ENCODE data around the gene RPLP1. TPM values are rescaled to one million over a fixed set of nuclear protein-coding genes. Genes with fewer than 3 reads are reported as not detected.

RPLP1 gene
- total RNA-seq, 6 experiments from 2014 or later = 1,302 to 1,622 (median 1,423) TPM

DNA sequence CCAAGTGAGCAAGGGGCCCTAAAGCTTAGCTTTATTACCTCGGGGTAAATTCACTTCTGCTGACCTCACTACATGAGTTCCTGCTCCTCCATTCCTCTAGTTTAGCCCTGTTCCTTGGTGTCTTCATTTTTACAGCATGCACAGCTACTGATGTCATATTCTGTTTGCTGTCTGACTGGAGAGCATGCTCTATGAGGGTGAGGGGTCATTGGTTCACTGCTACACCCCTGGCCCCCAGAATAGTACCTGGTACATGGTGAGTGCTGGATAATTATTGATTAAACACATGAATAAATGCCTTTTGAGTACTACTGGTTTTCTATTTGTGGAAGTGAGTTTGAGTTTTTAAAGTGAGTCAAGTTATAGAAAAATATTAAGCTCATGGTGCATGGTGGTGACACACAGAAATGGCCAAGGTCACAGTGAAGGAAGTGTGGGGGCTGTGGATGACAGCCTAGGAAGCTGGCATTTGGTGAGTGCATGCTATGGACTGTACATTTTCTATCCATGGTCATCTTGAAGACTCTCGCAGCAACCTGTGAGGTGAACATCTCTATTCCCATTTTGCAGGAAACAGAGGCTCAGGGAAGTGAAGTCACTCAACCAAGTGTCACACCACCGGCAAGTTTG, 34.0 kb downstream of the RPLP1 start:
- no peaks in the 10 kb centered on the region; the same call in 1 of the 2 replicates for H3K36me3 Mint-ChIP-seq (ENCODE audit: low read depth)
- peaks cover 2% of the 10 kb centered on the region; the same call in 1 of the 2 replicates for H3K9me3 Mint-ChIP-seq
- no peak overlapping the region for H3K27ac Mint-ChIP-seq
- no peak for TF ChIP-seq CTCF (IDR thresholded peaks at IDR 0.05)
- DNase-seq = no peak
- no peak overlapping the region for H3K4me3 Mint-ChIP-seq
- no peaks in the 10 kb centered on the region for H3K4me1 Mint-ChIP-seq (ENCODE audit: low read depth)
- peaks cover 26% of the 10 kb centered on the region for H3K27me3 Mint-ChIP-seq (ENCODE audit: insufficient read depth)

DNA sequence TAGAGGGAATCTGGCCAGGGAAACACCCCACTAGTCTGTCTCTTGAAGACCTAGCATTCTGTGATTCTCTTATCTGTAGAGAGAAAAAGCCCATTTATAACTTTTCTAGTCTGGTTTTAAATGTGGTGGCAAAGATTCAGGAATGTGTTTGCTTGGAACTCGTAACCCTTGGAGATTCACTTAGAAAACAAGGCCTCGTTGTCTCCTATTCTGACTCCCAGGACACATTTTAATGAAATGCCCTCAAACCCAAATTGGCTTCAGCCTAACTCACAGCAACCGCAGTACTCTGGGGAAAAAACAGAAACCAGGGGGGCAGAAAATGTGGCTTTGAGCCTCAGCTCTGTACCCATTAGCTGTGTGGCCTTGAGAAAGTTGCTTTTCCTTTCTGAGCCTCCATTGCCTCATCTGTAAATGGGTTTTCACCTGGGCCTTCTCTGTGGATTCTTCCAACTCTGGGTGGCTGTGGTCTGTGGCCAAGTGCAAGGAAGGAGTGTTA, 36.5 kb downstream of the RPLP1 start:
- TF ChIP-seq CTCF (IDR thresholded peaks at IDR 0.05) = no peak
- H3K27me3 Mint-ChIP-seq (ENCODE audit: insufficient read depth) = peaks cover 18% of the 10 kb centered on the region
- no peak for DNase-seq
- no peak overlapping the region for H3K27ac Mint-ChIP-seq
- H3K9me3 Mint-ChIP-seq = peaks cover 5% of the 10 kb centered on the region; the same call in 1 of the 2 replicates
- H3K36me3 Mint-ChIP-seq (ENCODE audit: low read depth) = no peaks in the 10 kb centered on the region; the same call in 1 of the 2 replicates
- no peak overlapping the region for H3K4me3 Mint-ChIP-seq
- no peaks in the 10 kb centered on the region for H3K4me1 Mint-ChIP-seq (ENCODE audit: low read depth)

DNA sequence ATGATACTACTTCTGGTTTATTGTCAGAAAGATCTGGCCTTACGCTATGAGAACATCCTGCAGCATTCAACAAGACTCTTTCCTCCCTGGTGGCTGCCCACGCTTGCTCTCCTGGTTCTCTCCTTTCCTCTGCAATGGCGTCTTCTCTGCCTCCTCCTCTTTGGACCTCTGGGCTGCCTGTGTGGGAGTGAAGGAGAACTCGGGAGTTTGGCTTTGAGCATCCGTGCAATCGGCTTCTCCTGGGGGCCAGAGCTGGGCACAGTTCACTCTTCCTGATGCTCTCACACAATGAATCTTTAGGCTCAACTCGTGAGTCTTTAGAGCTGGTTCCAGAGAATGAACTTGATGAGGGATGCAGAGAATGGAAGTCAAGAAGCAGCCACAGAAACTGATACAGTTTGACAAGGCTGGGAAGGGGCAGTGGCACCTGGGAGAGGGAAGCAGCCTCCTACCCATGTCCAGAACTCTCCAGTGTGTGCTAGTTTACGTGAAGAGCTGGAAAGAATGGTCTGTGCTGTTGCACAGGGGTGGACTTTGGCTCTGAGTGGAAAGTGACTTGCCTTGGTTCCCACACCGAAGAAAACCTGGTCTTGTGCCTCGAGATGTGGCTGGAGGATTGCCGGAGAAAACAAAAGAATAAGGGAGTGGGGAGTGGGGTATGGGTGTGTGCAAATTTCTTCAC, 37.9 kb downstream of the RPLP1 start:
- Mint-ChIP-seq H3K9me3 (peaks cover 5% of the 10 kb centered on the region; the same call in 1 of the 2 replicates), H3K27me3 (ENCODE audit: insufficient read depth) (peaks cover 11% of the 10 kb centered on the region), H3K4me1 (ENCODE audit: low read depth) (no peaks in the 10 kb centered on the region), H3K36me3 (ENCODE audit: low read depth) (no peaks in the 10 kb centered on the region; the same call in 1 of the 2 replicates), H3K4me3 (no peak overlapping the region), H3K27ac (no peak overlapping the region)
- no peak for DNase-seq
- no peak for TF ChIP-seq CTCF (IDR thresholded peaks at IDR 0.05)

GRCh38 chr15:69491038-69491505, 38.5 kb downstream of the RPLP1 start:
- no peaks in the 10 kb centered on the region; the same call in 1 of the 2 replicates for H3K36me3 Mint-ChIP-seq (ENCODE audit: low read depth)
- H3K4me1 Mint-ChIP-seq (ENCODE audit: low read depth) = no peaks in the 10 kb centered on the region
- no peak for TF ChIP-seq CTCF (IDR thresholded peaks at IDR 0.05)
- no peak overlapping the region for H3K27ac Mint-ChIP-seq
- no peak for DNase-seq
- peaks cover 11% of the 10 kb centered on the region for H3K27me3 Mint-ChIP-seq (ENCODE audit: insufficient read depth)
- H3K4me3 Mint-ChIP-seq = no peak overlapping the region
- peaks cover 5% of the 10 kb centered on the region; the same call in 1 of the 2 replicates for H3K9me3 Mint-ChIP-seq

GRCh38 chr15:69493406-69493805, 40.8 kb downstream of the RPLP1 start:
- no peak for DNase-seq
- Mint-ChIP-seq H3K4me3 (no peak overlapping the region), H3K27ac (no peak overlapping the region), H3K9me3 (peaks cover 5% of the 10 kb centered on the region; the same call in 1 of the 2 replicates), H3K36me3 (ENCODE audit: low read depth) (no peaks in the 10 kb centered on the region; the same call in 1 of the 2 replicates), H3K27me3 (ENCODE audit: insufficient read depth) (peaks cover 17% of the 10 kb centered on the region), H3K4me1 (ENCODE audit: low read depth) (no peaks in the 10 kb centered on the region)
- TF ChIP-seq CTCF (IDR thresholded peaks at IDR 0.05) = no peak
